Keratinocyte (primary cell): Measurements from ENCODE around the gene TMCC1. TPM values are rescaled to one million over a fixed set of nuclear protein-coding genes. Genes with fewer than 3 reads are reported as not detected.

Experiments used
- DNase-seq: peaks from one replicate; pipeline ENCODE4 v3.0.0-alpha.2; 2011; ENCODE audit warnings: low read depth, missing footprints, low spot score
- FAIRE-seq: peaks from 2 replicates; lab custom pipeline; 2011; peaks lifted over from hg19 to GRCh38; lab: Jason Lieb, UNC
- H2AFZ ChIP-seq: 2 replicates; pipeline ENCODE4 v1.6.0; 2012; ENCODE audit warnings: low read length, control low read depth, inconsistent platforms; ENCODE audit not compliant: control insufficient read depth
- H3K27ac ChIP-seq: 2 replicates; pipeline ENCODE4 v1.5.1; 2011; ENCODE audit warnings: low read length; ENCODE audit not compliant: control insufficient read depth, insufficient read depth
- H3K27me3 ChIP-seq: 3 replicates; pipeline ENCODE4 v1.6.0; 2011; ENCODE audit warnings: low read length; ENCODE audit not compliant: control insufficient read depth, insufficient read depth; ENCODE audit errors: extremely low read depth
- H3K36me3 ChIP-seq, 2 experiments: 2 replicates in 1 of 2; 3 replicates in 1 of 2; pipeline ENCODE4 v1.5.1; 2011; ENCODE audit warnings: low read length in 2 of 2, mild to moderate bottlenecking in 1 of 2; ENCODE audit not compliant: control insufficient read depth in 2 of 2, insufficient read depth in 2 of 2; ENCODE audit errors: extremely low read depth in 1 of 2
- H3K4me1 ChIP-seq: 3 replicates; pipeline ENCODE4 v1.5.1; 2011; ENCODE audit warnings: low read length; ENCODE audit not compliant: control insufficient read depth, insufficient read depth; ENCODE audit errors: extremely low read depth
- H3K4me2 ChIP-seq: 3 replicates; pipeline ENCODE4 v1.6.0; 2011; ENCODE audit warnings: low read depth, low read length; ENCODE audit not compliant: control insufficient read depth, insufficient read depth; ENCODE audit errors: extremely low read depth
- H3K4me3 ChIP-seq, 3 experiments: fragments of 200-600 bp in 1 of 3; sonication (generic) in 1 of 3; 2 replicates in 2 of 3; 3 replicates in 1 of 3; pipeline ENCODE4 v1.5.1; 2011 to 2016; ENCODE audit warnings: low read length in 3 of 3, mild to moderate bottlenecking in 3 of 3, control low read depth in 2 of 3, inconsistent platforms in 1 of 3, low read depth in 1 of 3, mixed read lengths in 1 of 3, mixed run types in 1 of 3, moderate library complexity in 1 of 3; ENCODE audit not compliant: control insufficient read depth in 2 of 3, insufficient read depth in 2 of 3; ENCODE audit errors: extremely low read depth in 1 of 3
- H3K79me2 ChIP-seq: 2 replicates; pipeline ENCODE4 v1.6.0; 2012; ENCODE audit warnings: low read length; ENCODE audit not compliant: control insufficient read depth, insufficient read depth
- H3K9ac ChIP-seq: 3 replicates; pipeline ENCODE4 v1.6.0; 2011; ENCODE audit warnings: low read length; ENCODE audit not compliant: control insufficient read depth, insufficient read depth; ENCODE audit errors: extremely low read depth
- H3K9me1 ChIP-seq: 3 replicates; pipeline ENCODE4 v1.6.0; 2011; ENCODE audit warnings: low read length; ENCODE audit not compliant: control insufficient read depth, insufficient read depth; ENCODE audit errors: extremely low read depth
- H3K9me3 ChIP-seq: 2 replicates; pipeline ENCODE4 v1.5.1; 2012; ENCODE audit warnings: low read depth, low read length; ENCODE audit not compliant: control insufficient read depth
- H4K20me1 ChIP-seq: 3 replicates; pipeline ENCODE4 v1.6.0; 2011; ENCODE audit warnings: low read length; ENCODE audit not compliant: control insufficient read depth, insufficient read depth; ENCODE audit errors: extremely low read depth
- EZH2 ChIP-seq: IDR thresholded peaks from one replicate; pipeline ENCODE4 v1.6.1; 2012; ENCODE audit warnings: inconsistent platforms, mild to moderate bottlenecking, low read length, moderate library complexity
- dilution Hi-C: fragments of 300-500 bp; cut with MboI; formaldehyde crosslinking; loops from one replicate; pipeline ENCODE4 v1.7.0; 2020; ENCODE audit warnings: low sequenced_read_pairs; ENCODE audit not compliant: extremely low pct_ligation_motif_present
- polyA plus RNA-seq, 5 experiments: library from polyadenylated mRNA; depleted of rRNA in 3 of 5; stranded (reverse) in 3 of 5; stranded (forward) in 1 of 5; unstranded in 1 of 5; fragments of >200 nt; gene quantifications; 1 replicate in 1 of 5; 2 replicates in 3 of 5; 3 replicates in 1 of 5; pipeline versions ENCODE4 v1.2.1 to v1.2.3, GENCODE V29; 2011 to 2012; ENCODE audit warnings: missing spikeins in 2 of 5, low read depth in 1 of 5, low replicate concordance in 1 of 5
- TF ChIP-seq, protein P1 (sequence below), 3 experiments: IDR thresholded peaks in 1 of 3; conservative IDR thresholded peaks in 1 of 3; optimal IDR thresholded peaks in 1 of 3; 2 replicates in 2 of 3; 3 replicates in 1 of 3; pipeline versions ENCODE3 to v1.5.1; 2011; ENCODE audit warnings: low read length in 3 of 3, mild to moderate bottlenecking in 3 of 3, moderate library complexity in 2 of 3, control low read depth in 1 of 3, inconsistent platforms in 1 of 3; ENCODE audit not compliant: insufficient read depth in 2 of 3; ENCODE audit errors: extremely low read depth in 1 of 3

TMCC1 gene
- polyA plus RNA-seq, 1 donor (not counting 4 experiments of a cell fraction or from before 2014, with no cell fraction given), result 27.7 TPM

GRCh38 chr3:129654131-129654530 lies 239.4 kb downstream of the TMCC1 start:
- H3K9me3 ChIP-seq, result no peaks in the 10 kb centered on the region
- no peak for DNase-seq
- H3K79me2 ChIP-seq, result peaks cover 42% of the 10 kb centered on the region
- no peaks in the 10 kb centered on the region for H3K9me1 ChIP-seq
- H2AFZ ChIP-seq, result no peak overlapping the region
- H3K4me2 ChIP-seq, result no peak overlapping the region
- H3K4me3 ChIP-seq, result no peak overlapping the region
- H3K9ac ChIP-seq, result no peak overlapping the region
- H3K27ac ChIP-seq, result no peak overlapping the region
- H3K36me3 ChIP-seq, result peaks cover 0 to 18% of the 10 kb centered on the region in 2 experiments
- no peak for TF ChIP-seq EZH2
- TF ChIP-seq, protein P1, sequence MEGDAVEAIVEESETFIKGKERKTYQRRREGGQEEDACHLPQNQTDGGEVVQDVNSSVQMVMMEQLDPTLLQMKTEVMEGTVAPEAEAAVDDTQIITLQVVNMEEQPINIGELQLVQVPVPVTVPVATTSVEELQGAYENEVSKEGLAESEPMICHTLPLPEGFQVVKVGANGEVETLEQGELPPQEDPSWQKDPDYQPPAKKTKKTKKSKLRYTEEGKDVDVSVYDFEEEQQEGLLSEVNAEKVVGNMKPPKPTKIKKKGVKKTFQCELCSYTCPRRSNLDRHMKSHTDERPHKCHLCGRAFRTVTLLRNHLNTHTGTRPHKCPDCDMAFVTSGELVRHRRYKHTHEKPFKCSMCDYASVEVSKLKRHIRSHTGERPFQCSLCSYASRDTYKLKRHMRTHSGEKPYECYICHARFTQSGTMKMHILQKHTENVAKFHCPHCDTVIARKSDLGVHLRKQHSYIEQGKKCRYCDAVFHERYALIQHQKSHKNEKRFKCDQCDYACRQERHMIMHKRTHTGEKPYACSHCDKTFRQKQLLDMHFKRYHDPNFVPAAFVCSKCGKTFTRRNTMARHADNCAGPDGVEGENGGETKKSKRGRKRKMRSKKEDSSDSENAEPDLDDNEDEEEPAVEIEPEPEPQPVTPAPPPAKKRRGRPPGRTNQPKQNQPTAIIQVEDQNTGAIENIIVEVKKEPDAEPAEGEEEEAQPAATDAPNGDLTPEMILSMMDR (optimal IDR thresholded peaks at IDR 0.05 in 1 of 3, IDR thresholded peaks at IDR 0.05 in 1 of 3, conservative IDR thresholded peaks at IDR 0.05 in 1 of 3; ENCODE audit: extremely low read depth in 1 of 3, insufficient read depth in 2 of 3, low read length in 3 of 3), result no peak
- no peaks in the 10 kb centered on the region for H4K20me1 ChIP-seq
- H3K27me3 ChIP-seq, result no peaks in the 10 kb centered on the region
- dilution Hi-C loops, result no loop called here
- FAIRE-seq, result no peak
- H3K4me1 ChIP-seq, result peaks cover 47% of the 10 kb centered on the region

DNA sequence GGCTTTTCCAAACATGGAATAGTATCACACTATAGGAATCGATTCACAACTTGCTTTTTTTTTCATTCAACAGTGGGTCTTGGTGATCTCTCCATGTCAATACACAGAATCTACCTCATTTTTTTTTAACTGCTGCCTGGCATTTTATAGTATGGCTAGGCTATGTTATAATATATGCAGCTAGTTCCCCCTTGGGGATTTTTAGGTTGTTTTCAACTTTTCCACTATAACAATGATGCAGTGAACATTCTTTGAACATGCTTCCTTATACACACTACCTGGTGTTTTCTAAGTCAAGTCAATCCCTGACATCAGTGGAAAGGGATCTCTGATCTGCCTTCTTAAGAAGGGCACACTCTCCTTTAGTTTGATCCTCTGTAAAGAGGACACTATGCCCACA lies 240.5 kb downstream of the TMCC1 start:
- dilution Hi-C loops, result no loop called here
- no peak for DNase-seq

More for the DNA sequence above, 240.5 kb downstream of the TMCC1 start:
- no peak overlapping the region for H2AFZ ChIP-seq
- no peaks in the 10 kb centered on the region for H3K9me3 ChIP-seq
- no peak overlapping the region for H3K9ac ChIP-seq
- H3K27me3 ChIP-seq, result no peaks in the 10 kb centered on the region
- peaks cover 36% of the 10 kb centered on the region for H3K4me1 ChIP-seq
- peaks cover 0 to 20% of the 10 kb centered on the region in 2 experiments for H3K36me3 ChIP-seq
- no peak for FAIRE-seq
- no peaks in the 10 kb centered on the region for H4K20me1 ChIP-seq
- no peak overlapping the region for H3K27ac ChIP-seq
- TF ChIP-seq, protein P1 (optimal IDR thresholded peaks at IDR 0.05 in 1 of 3, IDR thresholded peaks at IDR 0.05 in 1 of 3, conservative IDR thresholded peaks at IDR 0.05 in 1 of 3; ENCODE audit: extremely low read depth in 1 of 3, insufficient read depth in 2 of 3, low read length in 3 of 3), result no peak
- no peak for TF ChIP-seq EZH2
- no peak overlapping the region for H3K4me3 ChIP-seq
- peaks cover 34% of the 10 kb centered on the region for H3K79me2 ChIP-seq
- no peak overlapping the region for H3K4me2 ChIP-seq
- no peaks in the 10 kb centered on the region for H3K9me1 ChIP-seq
